Parathyroid adenoma (tissue), 2 donors: ENCODE data around the gene KIFC3.

Experiments used
- H2AFZ ChIP-seq: fragments of 300-600 bp; sonication (generic); one replicate; pipeline ENCODE4 v1.7.0; 2017; ENCODE audit warnings: antibody characterized with exemption, mild to moderate bottlenecking
- H3K27ac ChIP-seq: fragments of 300-600 bp; sonication (generic); one replicate; pipeline ENCODE4 v1.7.0; 2017
- H3K27me3 ChIP-seq: fragments of 300-600 bp; sonication (generic); one replicate; pipeline ENCODE4 v1.7.0; 2017; ENCODE audit warnings: low read length; ENCODE audit not compliant: control insufficient read depth, insufficient read depth
- H3K36me3 ChIP-seq: fragments of 300-600 bp; sonication (generic); one replicate; pipeline ENCODE4 v1.7.0; 2017; ENCODE audit warnings: low read length; ENCODE audit not compliant: control insufficient read depth, insufficient read depth
- H3K4me1 ChIP-seq: fragments of 300-600 bp; sonication (generic); one replicate; pipeline ENCODE4 v1.7.0; 2017; ENCODE audit warnings: control low read depth
- H3K4me2 ChIP-seq: fragments of 300-600 bp; sonication (generic); one replicate; pipeline ENCODE4 v1.7.0; 2017; ENCODE audit warnings: low read length
- H3K4me3 ChIP-seq: fragments of 300-600 bp; sonication (generic); one replicate; pipeline ENCODE4 v1.7.0; 2017; ENCODE audit warnings: low read depth, low read length
- H3K79me2 ChIP-seq: fragments of 300-600 bp; sonication (generic); one replicate; pipeline ENCODE4 v1.7.0; 2017; ENCODE audit warnings: control low read depth
- H3K9ac ChIP-seq: fragments of 300-600 bp; sonication (generic); one replicate; pipeline ENCODE4 v1.7.0; 2017; ENCODE audit warnings: mild to moderate bottlenecking
- H3K9me3 ChIP-seq: fragments of 300-600 bp; sonication (generic); one replicate; pipeline ENCODE4 v1.7.0; 2017; ENCODE audit warnings: low read length; ENCODE audit not compliant: control insufficient read depth
- CTCF ChIP-seq: fragments of 300-600 bp; sonication (generic); IDR thresholded peaks from one replicate; pipeline ENCODE4 v1.7.0; 2017; ENCODE audit warnings: antibody characterized with exemption, mild to moderate bottlenecking
- donor health status: primary hyperparathyroidism.

KIFC3 gene

GRCh38 chr16:57791195-57791892, 10.9 kb downstream of the KIFC3 start:
- peaks cover 24% of the 10 kb centered on the region for H3K79me2 ChIP-seq
- H2AFZ ChIP-seq, result no peak overlapping the region
- peaks cover 2% of the 10 kb centered on the region for H3K4me1 ChIP-seq
- no peaks in the 10 kb centered on the region for H3K9me3 ChIP-seq
- no peak overlapping the region for H3K27ac ChIP-seq
- TF ChIP-seq CTCF, result no peak
- H3K27me3 ChIP-seq, result no peaks in the 10 kb centered on the region
- no peak overlapping the region for H3K9ac ChIP-seq
- H3K4me3 ChIP-seq, result no peak overlapping the region
- H3K36me3 ChIP-seq, result no peaks in the 10 kb centered on the region
- no peak overlapping the region for H3K4me2 ChIP-seq

DNA sequence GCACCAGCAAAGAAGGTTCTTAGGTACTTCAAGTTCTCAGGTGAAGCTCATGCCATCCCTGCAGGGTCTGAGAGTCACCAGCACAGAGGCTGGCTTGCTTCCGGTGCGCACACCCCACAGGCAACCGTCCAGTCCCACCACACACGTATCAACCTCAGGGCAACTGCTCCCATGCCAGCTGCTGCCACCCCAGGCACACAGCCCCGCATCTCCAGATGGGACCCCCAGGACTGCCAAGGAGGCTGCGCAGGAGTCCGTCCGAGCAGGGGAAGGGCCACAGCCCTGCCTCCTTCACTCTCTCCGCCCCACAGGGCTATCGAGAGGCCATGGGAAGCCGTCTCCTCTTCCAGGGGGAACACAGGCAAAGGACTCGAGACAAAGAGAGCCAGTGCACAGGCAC, 13.3 kb downstream of the KIFC3 start:
- Histone ChIP-seq H2AFZ (no peak overlapping the region), H3K27me3 (no peaks in the 10 kb centered on the region), H3K9ac (no peak overlapping the region), H3K4me1 (no peaks in the 10 kb centered on the region), H3K4me3 (no peak overlapping the region), H3K36me3 (no peaks in the 10 kb centered on the region), H3K79me2 (peaks cover 12% of the 10 kb centered on the region), H3K4me2 (no peak overlapping the region), H3K27ac (no peak overlapping the region), H3K9me3 (no peaks in the 10 kb centered on the region)
- TF ChIP-seq CTCF, result no peak

GRCh38 chr16:57788252-57788841, 13.9 kb downstream of the KIFC3 start:
- Histone ChIP-seq H3K36me3 (no peaks in the 10 kb centered on the region), H3K4me2 (no peak overlapping the region), H3K79me2 (peaks cover 12% of the 10 kb centered on the region), H3K4me1 (no peaks in the 10 kb centered on the region), H3K4me3 (no peak overlapping the region), H3K27me3 (no peaks in the 10 kb centered on the region), H3K27ac (no peak overlapping the region), H3K9ac (no peak overlapping the region), H3K9me3 (no peaks in the 10 kb centered on the region), H2AFZ (no peak overlapping the region)
- TF ChIP-seq CTCF, result no peak

- no peak overlapping the region for H3K27ac ChIP-seq
These were observed 14.8 kb downstream of the KIFC3 start for GRCh38 chr16:57787519-57787905.

More at GRCh38 chr16:57787519-57787905, 14.8 kb downstream of the KIFC3 start:
- Histone ChIP-seq H2AFZ (no peak overlapping the region), H3K36me3 (no peaks in the 10 kb centered on the region), H3K27me3 (no peaks in the 10 kb centered on the region), H3K4me1 (no peaks in the 10 kb centered on the region), H3K9ac (no peak overlapping the region), H3K4me2 (no peak overlapping the region), H3K9me3 (no peaks in the 10 kb centered on the region), H3K4me3 (no peak overlapping the region), H3K79me2 (peaks cover 12% of the 10 kb centered on the region)
- no peak for TF ChIP-seq CTCF
